ENCODE measurements around the gene STK10. TPM values are rescaled to one million over a fixed set of nuclear protein-coding genes. Genes with fewer than 3 reads are reported as not detected.
A peak's percentile ranks its signal among the peaks of the same experiment; 100 is the strongest.
"Not testable (repeated sequence)": the region's sequence is repeated elsewhere in the genome, so short reads cannot be mapped to it uniquely, and the experiment has no call there.

Gene STK10
- total RNA-seq, 2 donors from 2014 or later = 9.1 to 9.9 TPM

DNA sequence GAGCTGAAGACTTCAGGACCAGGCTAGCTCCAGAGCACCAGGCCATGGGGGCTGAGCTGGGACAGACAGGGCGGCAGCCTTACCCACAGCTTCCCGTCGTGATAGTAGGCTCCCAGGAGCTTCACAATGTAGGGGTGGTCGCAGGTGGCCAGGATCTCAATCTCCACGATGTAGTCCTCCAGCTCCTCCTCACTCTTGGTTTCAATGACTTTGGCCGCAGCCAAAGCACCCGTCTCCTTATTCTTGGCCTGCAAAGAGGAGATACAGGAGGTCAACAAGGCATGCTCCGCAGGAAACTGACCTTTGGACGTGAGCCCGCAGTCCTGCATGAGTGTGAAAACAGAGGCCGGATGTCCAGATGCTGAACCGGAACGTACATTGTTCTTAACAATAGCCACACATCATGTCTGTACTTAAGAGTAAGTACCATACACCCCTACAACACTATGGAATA, 31.5 kb downstream of the STK10 start:
- DNase-seq (peak in 2 of 4 donors; percentile 28 to 30), ATAC-seq (no peak)
- Histone ChIP-seq H3K4me1 (no peaks in the 10 kb centered on the region), H3K4me3 (no peak overlapping the region), H3K27me3 (no peaks in the 10 kb centered on the region), H3K27ac (no peak overlapping the region), H3K36me3 (replicated peaks in 1 of 2; ENCODE audit: insufficient read depth in 1 of 2, low read depth in 2 of 2) (no peaks in the 10 kb centered on the region), H3K9me3 (no peaks in the 10 kb centered on the region)
- TF ChIP-seq, protein P1, sequence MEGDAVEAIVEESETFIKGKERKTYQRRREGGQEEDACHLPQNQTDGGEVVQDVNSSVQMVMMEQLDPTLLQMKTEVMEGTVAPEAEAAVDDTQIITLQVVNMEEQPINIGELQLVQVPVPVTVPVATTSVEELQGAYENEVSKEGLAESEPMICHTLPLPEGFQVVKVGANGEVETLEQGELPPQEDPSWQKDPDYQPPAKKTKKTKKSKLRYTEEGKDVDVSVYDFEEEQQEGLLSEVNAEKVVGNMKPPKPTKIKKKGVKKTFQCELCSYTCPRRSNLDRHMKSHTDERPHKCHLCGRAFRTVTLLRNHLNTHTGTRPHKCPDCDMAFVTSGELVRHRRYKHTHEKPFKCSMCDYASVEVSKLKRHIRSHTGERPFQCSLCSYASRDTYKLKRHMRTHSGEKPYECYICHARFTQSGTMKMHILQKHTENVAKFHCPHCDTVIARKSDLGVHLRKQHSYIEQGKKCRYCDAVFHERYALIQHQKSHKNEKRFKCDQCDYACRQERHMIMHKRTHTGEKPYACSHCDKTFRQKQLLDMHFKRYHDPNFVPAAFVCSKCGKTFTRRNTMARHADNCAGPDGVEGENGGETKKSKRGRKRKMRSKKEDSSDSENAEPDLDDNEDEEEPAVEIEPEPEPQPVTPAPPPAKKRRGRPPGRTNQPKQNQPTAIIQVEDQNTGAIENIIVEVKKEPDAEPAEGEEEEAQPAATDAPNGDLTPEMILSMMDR (IDR thresholded peaks at IDR 0.05) = no peak
- TF ChIP-seq POLR2A (IDR thresholded peaks at IDR 0.05) = no peak
- intact Hi-C loops (cut with DNase I) = no loop called here
- 49 to 79% methylated on average over 13 of the region's 13 CpGs for WGBS, 2 donors

DNA sequence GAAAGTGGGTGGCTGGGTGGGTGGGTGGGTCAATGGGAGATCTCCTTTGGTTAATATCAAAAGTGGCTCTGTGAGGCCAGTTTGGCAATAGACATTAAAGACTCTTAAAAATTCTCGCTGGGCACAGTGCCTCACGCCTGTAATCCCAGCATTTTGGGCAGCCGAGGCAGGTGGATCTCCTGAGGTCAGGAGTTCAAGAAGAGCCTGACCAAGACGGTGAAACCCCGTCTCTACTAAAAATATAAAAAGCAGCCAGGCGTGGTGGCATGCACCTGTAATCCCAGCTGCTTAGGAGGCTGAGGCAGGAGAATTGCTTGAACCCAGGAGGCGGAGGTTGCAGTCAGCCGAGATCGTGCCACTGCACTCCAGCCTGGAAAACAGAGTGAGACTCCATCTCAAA, 32.9 kb downstream of the STK10 start:
- H3K9me3 ChIP-seq; DNase-seq; H3K27ac ChIP-seq; H3K4me3 ChIP-seq; intact Hi-C loops (cut with DNase I); H3K4me1 ChIP-seq; H3K27me3 ChIP-seq; ATAC-seq; H3K36me3 ChIP-seq (replicated peaks in 1 of 2; ENCODE audit: insufficient read depth in 1 of 2, low read depth in 2 of 2): not testable (repeated sequence)
- 83 to 90% methylated on average over 9 of the region's 9 CpGs for WGBS, 2 donors

DNA sequence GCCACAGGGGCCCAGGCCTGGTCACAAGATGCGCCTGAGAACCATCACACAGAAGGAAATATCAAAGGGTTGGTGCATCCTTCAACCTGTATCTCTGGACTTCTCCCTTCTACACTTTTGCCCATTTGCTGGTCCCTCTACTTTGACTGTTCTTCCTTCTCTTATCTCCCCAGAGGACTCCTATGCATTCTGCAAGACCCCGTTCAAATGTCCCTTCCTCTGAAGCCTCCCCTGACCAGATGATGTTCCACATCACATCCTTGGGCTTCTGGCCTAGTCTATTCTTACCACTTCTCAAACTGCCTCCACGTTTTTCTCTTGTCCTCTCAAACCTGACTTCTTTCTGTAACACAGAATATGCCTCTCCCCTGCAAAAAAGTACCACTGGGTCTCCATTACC, 34.3 kb downstream of the STK10 start:
- H3K36me3 ChIP-seq (replicated peaks in 1 of 2; ENCODE audit: insufficient read depth in 1 of 2, low read depth in 2 of 2) = no peaks in the 10 kb centered on the region
- H3K4me3 ChIP-seq = no peak overlapping the region
- H3K9me3 ChIP-seq = no peaks in the 10 kb centered on the region
- DNase-seq (no peak), ATAC-seq (no peak)
- no peak for TF ChIP-seq POLR2A (IDR thresholded peaks at IDR 0.05)
- TF ChIP-seq, protein P1 (IDR thresholded peaks at IDR 0.05) = no peak
- no peaks in the 10 kb centered on the region for H3K4me1 ChIP-seq
- intact Hi-C loops (cut with DNase I) = no loop called here
- whole genome bisulfite sequencing, 2 donors = 88 to 93% methylated on average over 3 of the region's 3 CpGs
- H3K27ac ChIP-seq = peak overlapping the region in 1 of 4 donors; percentile 27
- H3K27me3 ChIP-seq = no peaks in the 10 kb centered on the region

DNA sequence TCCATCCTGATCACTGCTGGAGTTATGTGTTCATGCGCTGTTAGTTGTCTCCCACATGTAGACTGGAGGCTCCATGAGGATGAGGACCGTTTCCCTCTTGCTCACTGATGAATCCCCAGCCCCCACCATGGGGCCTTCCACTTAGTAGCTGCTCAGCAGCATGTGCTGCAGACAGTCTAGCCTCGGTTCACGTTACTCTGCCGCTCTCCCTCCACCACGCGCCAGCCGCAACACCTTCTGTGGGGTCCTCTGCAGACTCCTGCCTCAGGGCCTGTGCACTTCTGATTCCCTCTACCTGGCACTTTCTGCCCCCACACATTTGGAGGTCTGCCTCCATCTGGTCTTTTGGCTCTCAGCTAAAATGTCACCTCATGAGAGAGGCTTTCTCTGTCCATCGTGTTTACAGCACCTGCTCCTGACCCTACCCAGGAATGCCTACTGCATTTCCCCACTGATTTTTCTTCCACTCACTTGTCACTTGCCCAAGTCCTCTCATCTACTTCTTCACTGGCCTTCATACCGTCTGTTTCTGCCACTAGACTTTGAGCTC, 36.3 kb downstream of the STK10 start:
- TF ChIP-seq, protein P1 (IDR thresholded peaks at IDR 0.05) = no peak
- no peak for TF ChIP-seq POLR2A (IDR thresholded peaks at IDR 0.05)
- ATAC-seq (no peak), DNase-seq (no peak)
- no peaks in the 10 kb centered on the region for H3K4me1 ChIP-seq
- H3K9me3 ChIP-seq = no peaks in the 10 kb centered on the region
- intact Hi-C loops (cut with DNase I) = no loop called here
- H3K27ac ChIP-seq = no peak overlapping the region
- no peak overlapping the region for H3K4me3 ChIP-seq
- no peaks in the 10 kb centered on the region for H3K27me3 ChIP-seq
- WGBS, 2 donors = 88 to 92% methylated on average over 10 of the region's 10 CpGs
- H3K36me3 ChIP-seq (replicated peaks in 1 of 2; ENCODE audit: insufficient read depth in 1 of 2, low read depth in 2 of 2) = no peaks in the 10 kb centered on the region

DNA sequence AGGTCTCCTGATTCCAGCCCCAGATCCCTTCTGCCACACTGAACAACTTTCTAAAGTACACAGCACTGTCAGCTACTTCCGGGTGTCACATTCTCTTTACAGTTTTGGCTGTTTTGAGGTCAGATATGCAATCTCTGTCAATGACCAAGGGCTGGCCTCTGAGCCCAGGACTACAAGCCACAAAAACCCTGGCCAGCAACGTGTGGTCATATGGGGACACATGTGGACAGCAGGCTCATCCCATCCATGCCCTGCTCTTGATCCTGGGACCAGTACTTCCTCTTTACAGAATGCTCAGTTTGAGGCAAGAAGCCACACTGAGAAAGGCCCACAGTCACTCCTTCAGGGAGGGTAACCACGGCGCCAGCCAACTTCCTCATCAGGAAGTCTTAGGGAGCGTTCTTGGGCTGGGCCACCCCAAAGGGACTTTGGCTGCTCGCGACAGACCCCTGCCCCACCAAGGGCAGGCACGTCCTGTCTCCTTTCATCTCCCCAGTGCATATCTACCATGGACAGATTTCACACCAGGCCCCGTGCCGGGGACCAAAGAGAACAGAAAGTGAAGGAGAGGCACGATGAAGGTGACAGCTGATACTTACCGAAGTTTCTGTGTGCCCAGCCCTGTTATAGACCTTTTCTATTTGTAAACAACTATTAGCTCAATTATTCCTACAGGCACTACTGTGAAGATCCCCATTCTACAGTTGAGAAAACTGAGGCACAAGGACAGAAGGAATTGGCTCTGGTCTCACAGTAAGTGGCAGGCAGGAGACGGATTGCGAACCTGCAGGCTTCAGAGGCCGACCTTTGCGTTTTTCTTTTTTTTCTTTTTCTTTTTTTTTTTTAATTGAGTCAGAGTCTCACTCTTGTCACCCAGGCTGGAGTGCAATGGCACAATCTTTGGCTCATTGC, 37.3 kb downstream of the STK10 start:
- Histone ChIP-seq H3K4me3 (no peak overlapping the region), H3K27me3 (no peaks in the 10 kb centered on the region), H3K36me3 (replicated peaks in 1 of 2; ENCODE audit: insufficient read depth in 1 of 2, low read depth in 2 of 2) (no peaks in the 10 kb centered on the region), H3K27ac (peak overlapping the region in 1 of 4 donors; percentile 36), H3K9me3 (no peaks in the 10 kb centered on the region), H3K4me1 (no peaks in the 10 kb centered on the region)
- TF ChIP-seq POLR2A (IDR thresholded peaks at IDR 0.05) = no peak
- TF ChIP-seq, protein P1 (IDR thresholded peaks at IDR 0.05) = no peak
- 61 to 78% methylated on average over 15 to 16 of the region's 16 CpGs for WGBS, 2 donors
- intact Hi-C loops (cut with DNase I) = no loop called here
- no peak for ATAC-seq
- peak in 2 of 4 donors; percentile 28 to 75 for DNase-seq

DNA sequence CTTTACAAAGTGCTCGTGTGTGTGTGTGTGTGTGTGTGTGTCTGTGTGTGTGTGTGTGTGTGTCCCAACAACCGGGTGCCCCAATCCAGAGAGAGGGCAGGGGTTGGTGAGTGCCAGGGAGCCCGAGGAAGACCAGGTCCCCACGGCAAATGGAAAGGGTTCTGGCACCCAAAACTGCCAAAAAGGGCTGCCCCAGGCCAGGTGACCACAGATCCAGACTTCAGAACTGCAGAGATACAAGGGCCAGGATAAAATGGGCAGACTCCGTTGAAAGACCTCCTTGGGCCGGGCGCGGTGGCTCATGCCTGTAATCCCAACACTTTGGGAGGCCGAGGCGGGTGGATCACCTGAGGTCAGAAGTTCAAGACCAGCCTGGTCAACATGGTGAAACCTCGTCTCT, 38.5 kb downstream of the STK10 start:
- intact Hi-C loops (cut with DNase I); ATAC-seq: not testable (repeated sequence)

More for the DNA sequence above, 38.5 kb downstream of the STK10 start:
- DNase-seq; H3K27me3 ChIP-seq; H3K4me3 ChIP-seq; H3K36me3 ChIP-seq (replicated peaks in 1 of 2; ENCODE audit: insufficient read depth in 1 of 2, low read depth in 2 of 2); H3K27ac ChIP-seq; H3K9me3 ChIP-seq; H3K4me1 ChIP-seq: not testable (repeated sequence)
- 91 to 97% methylated on average over 11 of the region's 11 CpGs for WGBS, 2 donors

All from body of pancreas (tissue), 4 donors.